GM21390 (cell line): ENCODE results near the gene CYBC1.
A peak's percentile ranks its signal among the peaks of the same experiment; 100 is the strongest.

Source experiments
- ATAC-seq: cut with Tn5 transposase; IDR thresholded peaks from one replicate; pipeline ENCODE4 v1.9.1; 2021; ENCODE audit not compliant: unreplicated experiment

CYBC1 gene

DNA sequence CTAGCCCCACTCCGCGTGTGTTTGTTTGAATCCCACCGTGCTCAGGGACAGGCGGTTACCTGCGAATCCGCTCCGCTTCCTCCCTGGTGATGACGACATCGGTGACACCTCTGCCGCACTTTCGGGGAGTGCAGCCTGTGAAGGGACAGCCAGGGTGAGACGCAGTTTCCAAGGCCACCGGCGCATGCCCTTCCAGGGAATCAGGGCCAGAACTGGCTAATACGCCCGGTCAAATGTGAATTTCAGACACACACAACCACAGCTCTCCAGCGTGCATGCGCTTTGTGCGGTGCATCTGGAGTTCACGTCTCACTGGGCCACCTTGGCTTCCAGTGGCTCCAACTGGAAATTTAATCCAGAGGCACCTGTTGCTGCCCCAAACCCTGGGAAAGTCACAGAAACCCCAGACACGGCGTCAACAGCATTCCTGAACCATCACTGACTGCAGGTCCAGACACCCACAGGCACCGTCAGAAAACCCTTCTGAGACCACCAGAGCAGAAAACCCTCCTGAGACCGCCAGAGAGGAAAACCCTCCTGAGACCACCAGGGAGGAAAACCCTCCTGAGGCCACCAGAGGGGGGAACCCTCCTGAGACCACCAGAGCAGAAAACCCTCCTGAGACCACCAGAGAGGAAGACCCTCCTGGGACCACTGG is 39.0 kb downstream of the CYBC1 start:
- no peak for ATAC-seq

DNA sequence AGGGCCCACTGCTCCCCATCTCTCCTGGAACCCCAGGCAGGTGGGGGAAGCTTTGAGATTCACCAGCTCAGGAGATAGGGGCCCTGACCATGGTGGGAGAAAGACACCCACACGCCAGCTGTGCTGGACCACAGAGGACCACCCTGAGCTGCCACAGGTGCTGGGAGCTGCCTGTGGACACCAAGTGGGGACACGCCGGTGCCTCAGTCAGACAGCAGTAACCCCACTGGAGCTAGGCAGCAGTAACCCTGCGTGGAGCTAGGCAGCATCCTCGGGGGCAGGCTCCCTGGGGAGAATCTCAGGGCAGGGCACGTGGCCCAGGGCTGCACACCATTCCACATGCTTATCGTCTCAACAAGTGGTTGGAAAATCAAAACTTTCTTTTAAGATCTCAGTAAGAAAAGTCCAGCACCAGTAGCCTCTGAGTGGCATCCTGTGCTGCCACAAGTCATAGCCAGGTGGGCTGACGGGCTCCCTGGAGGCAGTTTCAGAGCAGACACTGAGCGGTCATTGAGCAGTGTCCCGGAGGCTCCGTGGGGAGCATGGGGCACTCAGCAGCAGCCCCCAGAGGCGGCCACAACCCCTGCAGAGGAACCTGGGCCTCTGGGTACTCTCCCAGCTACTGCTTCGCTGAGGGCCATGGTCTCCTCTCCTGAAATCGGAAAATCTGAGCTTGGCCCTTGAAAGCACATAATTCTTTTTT is 40.4 kb downstream of the CYBC1 start:
- ATAC-seq = no peak

- ATAC-seq = no peak
Measured at GRCh38 chr17:82408938-82409318, 41.6 kb downstream of the CYBC1 start.

DNA sequence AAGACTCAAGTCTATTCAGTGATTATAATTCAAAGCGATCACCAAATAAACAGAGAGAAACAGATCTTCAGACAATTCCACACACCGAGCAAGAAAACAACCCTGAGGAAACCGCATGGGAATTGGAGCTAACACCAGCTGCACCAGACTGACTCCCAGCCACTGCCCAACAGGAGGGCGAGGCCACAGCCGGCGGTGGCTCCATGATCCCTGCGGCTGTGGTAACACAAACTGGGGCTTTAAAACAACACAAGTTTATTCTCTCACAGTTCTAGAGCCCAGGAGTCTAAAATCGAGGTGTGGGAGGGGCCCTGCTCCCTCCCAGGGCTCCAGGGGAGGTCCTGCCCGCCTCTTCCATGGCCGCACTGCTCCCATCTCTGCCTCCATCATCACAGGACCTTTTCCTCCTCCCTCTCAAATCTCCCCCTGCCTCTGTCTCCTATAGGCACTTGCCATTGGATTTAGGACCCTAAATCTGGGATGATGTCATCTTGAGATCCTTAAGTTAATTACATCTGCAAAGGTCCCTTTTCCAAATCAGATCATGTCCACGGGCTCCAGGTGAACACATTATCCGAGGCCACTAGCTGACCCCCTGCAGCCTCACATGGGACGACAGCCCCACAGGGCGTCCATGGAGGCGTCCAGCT is 42.1 kb downstream of the CYBC1 start:
- ATAC-seq = no peak

- ATAC-seq = no peak
Measured at GRCh38 chr17:82407255-82407654, 43.3 kb downstream of the CYBC1 start.

GRCh38 chr17:82406131-82406671 is 44.4 kb downstream of the CYBC1 start:
- no peak for ATAC-seq

DNA sequence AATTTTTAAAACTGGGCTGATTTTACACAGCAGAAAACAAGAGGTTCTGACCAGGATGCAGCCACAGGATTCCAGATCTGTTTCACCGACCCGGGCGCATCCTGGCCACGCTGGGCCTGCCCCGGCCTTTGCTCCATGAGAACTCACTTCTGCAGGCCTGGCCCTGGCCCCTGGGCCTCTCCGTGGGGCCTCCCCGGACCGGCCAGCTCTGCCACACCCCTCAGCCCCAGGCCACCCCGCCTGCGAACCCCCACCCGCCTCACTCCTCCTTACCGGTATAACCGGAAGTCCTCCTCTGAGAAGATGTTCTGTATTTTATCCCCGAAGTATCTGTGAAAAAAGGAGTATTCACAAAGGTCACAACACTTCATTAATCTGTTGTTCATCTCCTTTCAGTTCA is 45.5 kb downstream of the CYBC1 start:
- ATAC-seq = no peak

DNA sequence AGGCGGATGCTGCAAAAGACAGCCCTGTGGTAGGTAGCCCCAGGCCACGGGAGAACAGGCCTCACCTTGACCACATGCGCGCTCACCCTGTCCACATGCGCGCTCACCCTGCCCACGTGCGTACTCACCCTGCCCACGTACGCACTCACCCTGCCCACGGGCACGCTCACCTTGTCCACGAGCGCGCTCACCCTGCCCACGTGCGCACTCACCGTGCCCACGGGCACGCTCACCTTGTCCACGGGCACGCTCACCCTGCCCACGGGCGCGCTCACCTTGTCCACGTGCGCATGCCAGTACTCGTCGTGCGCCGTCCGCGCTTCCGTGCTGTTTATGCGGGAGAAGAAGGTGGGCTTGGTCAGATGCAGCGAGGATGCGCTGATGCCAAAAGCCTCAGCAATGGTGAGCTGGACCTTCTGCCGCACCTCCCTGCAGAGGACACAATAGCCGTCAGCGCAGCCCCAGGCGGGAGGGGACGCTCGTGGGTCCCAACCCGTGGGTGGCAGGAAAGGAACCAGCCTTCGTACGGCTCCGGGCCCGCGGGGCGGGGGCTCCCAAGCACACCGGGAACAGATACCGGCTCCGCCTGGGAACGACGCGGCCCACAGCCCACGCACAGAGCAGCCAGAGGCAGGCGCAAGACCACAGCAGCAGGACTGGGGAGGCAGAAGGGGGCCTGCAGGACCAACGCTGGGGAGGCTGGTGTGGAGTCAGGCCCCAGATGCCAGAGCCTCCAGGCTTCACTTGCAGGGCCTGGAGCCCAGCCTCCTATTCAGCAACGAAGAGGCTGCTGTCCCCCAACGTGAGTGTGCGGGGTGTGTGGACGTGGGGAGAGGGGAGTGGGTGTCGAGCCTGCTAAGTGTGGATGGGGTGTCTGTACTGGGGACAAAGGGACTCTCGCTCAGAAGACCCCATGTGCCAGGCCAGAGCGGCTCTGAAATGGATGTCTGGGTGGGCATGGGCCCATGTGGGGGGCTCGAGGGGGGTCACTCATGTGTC is 46.6 kb downstream of the CYBC1 start:
- no peak for ATAC-seq

GRCh38 chr17:82402865-82403264 is 47.7 kb downstream of the CYBC1 start:
- ATAC-seq = peak; percentile 65

DNA sequence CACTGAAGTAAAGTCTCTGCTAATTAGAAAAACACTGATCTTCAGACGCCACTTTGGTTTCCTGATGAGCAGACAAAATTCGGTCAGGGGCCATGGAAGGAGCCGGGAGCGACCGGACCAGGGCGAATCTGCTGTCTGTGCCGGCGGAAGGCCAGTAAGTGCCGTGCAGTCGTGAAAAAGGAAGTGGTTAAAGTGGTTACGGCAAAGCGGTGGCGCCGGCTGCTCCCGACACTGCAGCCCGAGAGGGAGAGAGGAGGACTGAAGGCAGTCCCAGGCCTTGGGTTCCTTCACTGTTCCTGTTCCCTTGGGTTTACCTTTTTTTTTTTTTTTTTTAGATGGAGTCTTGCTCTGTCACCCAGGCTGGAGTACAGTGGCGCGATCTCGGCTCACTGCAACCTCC is 49.7 kb downstream of the CYBC1 start:
- peak; percentile 46 for ATAC-seq

DNA sequence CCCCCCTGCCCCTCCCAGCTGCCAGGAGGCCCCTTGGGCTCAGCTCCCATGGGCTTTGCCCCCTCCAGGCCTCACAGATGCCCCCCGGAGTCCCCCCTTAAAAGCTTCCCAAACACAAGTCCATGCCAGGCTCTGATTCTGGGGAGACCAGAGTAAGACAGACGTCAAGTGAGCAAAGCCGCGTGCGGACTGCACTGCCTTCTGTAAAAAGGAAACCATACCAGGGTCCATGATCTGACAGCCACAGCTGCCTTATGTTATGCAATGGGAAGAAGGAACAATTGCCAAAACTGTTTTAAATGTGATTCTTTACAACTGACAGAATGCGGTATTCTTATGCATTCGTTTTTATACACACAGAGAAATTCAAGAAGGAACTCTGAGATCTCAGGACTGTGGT is 50.3 kb downstream of the CYBC1 start:
- no peak for ATAC-seq

DNA sequence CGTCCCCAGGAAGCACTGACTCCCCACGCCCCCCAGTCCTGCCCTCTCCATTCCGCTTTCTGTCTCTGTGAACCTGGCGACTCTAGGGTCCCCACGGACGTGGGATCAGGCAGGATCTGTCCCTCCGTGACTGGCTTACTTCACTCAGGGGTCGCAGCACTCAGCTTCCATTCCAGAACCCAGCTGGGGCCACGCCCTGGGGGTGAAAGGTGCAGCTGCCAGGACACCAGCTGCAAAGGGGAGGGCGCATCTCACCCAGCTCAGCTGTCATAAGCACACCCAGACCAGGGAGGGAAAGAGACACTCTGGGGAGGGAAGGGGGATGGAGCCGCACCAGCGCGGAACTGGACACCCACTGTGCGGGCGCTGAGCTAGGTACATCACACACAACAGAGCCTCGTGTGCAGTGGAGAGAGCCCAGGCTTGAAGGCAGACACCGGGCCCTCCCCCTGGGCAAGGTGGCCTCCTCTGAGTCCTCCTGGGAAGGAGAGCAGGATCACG is 50.9 kb downstream of the CYBC1 start:
- no peak for ATAC-seq

DNA sequence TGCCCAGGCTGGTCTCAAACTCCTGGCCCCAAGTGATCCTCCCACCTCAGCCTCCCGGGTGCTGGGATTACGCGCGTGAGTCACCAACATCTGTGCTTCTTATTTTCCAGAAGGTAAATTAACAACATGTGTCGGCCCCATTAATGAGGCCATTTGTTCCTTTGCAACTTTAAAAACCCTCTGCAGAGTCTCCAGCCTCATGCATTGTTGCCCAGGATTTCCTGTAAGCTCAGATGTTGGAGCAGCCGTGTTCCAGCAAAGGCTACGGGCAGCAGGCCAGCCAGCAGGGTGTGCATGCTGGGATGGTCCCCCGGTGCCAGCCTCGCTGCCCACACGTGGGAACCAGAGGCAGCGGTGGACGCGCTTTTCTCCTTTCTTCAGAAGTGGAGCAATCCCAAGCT is 51.5 kb downstream of the CYBC1 start:
- no peak for ATAC-seq

DNA sequence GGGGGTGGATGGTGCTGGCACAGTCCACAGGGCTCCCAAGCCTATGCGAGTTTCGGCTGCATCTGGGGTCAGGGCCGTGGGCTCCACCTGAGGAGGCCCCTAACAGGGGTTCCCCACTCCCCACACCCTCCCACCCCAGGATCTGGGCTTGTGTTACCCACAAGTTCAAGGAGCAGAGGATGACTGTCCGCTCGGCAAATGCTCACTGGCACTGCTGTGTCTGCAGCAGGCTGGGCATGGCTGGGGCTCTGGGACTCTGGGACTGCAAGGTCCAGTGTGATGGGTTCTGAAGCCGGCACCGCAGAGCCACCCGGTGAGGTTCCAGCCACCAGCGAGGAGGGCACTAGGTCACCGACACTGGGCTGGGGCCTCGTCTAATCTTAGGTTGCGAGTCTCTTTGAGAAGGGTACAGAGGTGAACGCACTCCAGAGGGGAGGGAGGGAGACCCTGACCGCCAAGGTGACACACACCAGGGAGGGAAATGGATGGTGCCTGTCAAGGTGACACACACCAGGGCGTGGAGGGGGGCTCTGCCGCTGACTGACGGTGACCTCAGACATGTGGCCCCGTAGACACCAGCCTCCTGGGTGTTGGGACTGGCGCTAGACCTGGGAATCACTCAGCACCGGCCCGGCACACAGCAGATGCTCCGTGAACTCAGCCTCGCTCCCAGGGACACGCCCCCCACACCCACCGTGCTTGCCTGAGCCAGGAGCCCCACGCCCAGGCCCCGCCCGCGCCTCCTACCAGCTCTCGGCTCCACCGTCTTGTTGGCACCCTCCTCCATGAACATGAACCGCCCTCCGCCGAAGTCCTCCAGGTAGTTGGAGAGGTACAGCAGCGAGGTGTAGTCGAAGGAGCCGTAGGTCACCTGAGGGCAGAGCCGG is 52.9 kb downstream of the CYBC1 start:
- no peak for ATAC-seq

DNA sequence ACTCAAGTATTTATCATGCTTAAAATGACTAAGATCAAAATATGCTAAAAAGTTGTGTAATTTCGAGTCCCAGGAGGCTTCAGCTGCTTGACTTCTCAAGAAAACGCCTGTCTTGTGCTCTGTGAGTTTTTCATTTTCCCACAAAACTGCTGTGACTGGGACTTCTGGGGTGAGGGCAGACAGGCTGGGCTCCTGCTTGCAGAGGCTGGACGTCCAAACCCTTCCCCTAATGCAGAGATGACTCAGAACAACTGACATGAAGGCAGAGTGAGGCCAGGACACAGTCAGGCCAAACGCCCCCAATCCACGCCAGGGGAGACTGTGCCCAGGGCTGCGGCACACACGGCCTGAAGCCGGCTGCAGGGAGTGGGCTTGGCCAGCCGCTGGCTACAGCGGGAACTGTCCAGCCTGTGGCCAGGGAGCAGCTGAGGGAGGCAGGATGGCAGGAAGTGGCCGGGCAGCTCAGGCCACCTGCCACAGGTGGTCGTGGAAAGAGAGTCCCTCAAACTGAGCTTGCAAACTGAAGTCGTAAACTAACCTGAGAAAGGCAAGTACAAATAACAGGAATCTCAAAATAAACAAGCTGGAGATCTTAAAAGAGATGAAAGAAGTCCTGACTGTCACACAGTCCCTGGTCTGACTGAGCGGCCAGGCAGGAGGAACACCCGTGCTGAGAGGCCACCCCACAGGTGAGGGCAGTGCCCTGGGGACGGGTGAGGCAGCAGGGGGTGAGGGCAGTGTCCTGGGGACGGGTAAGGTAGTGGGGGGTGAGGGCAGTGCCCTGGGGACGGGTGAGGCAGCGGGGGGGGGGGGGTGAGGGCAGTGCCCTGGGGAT is 53.7 kb downstream of the CYBC1 start:
- ATAC-seq = no peak

DNA sequence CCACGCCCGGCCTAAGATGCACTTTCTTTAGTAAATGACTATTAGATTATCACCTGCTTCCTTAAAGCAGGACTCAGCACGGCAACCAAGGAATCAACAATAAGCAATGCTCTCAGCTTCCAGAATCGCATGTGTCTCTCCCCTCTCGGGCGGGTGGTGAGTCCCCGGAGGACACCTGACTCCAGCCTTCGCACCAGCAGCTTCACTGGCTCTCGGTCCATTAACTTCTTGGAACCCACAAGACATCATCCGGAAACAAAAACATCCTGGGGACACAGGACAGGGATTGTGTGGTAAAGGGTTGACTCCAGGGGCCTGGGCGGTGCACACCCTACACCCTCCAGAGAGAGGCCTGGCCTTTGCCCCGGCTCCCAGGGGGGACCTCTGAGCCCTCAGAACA is 56.3 kb downstream of the CYBC1 start:
- no peak for ATAC-seq

GRCh38 chr17:82392941-82393340 is 57.6 kb downstream of the CYBC1 start:
- ATAC-seq = no peak
